HepG2 (cell line): ENCODE data around the gene LIM2. TPM values are rescaled to one million over a fixed set of nuclear protein-coding genes. Genes with fewer than 3 reads are reported as not detected.
A peak's percentile ranks its signal among the peaks of the same experiment; 100 is the strongest.

Source experiments
- ARID3A ChIP-seq: IDR thresholded peaks from 2 replicates; pipeline ENCODE4 v1.6.1; 2012; ENCODE audit warnings: low read depth, low read length, improper control_type of control experiment
- ERF ChIP-seq: IDR thresholded peaks from 2 replicates; pipeline ENCODE4 v1.6.1; 2018; ENCODE audit warnings: missing biosample characterization, missing genetic modification reagents
- HNF1B ChIP-seq: sonication (generic); formaldehyde crosslinking; IDR thresholded peaks from 2 replicates; pipeline ENCODE4 v1.5.1; 2020; ENCODE audit warnings: mild to moderate bottlenecking, moderate library complexity, missing genetic modification reagents
- KDM1A ChIP-seq: IDR thresholded peaks from 2 replicates; pipeline ENCODE4 v1.6.1; 2016; ENCODE audit warnings: missing compliant biosample characterization
- KDM6A ChIP-seq: IDR thresholded peaks from 2 replicates; pipeline ENCODE4 v1.6.1; 2016; ENCODE audit warnings: low read depth
- LCORL ChIP-seq, 2 experiments: fragments of 450-650 bp in 1 of 2; sonication (generic) in 1 of 2; formaldehyde crosslinking in 1 of 2; IDR thresholded peaks; 2 replicates each; pipeline versions ENCODE4 v1.5.0 to v1.6.1; 2017 to 2020; ENCODE audit warnings: antibody characterized with exemption in 1 of 2, missing genetic modification reagents in 1 of 2
- MED1 ChIP-seq: sonication (generic); formaldehyde crosslinking; IDR thresholded peaks from 2 replicates; pipeline ENCODE4 v1.4.0; 2020; ENCODE audit warnings: missing genetic modification reagents
- MIER2 ChIP-seq: IDR thresholded peaks from 2 replicates; pipeline ENCODE4 v1.6.1; 2016; ENCODE audit warnings: missing biosample characterization, missing genetic modification reagents
- NBN ChIP-seq: fragments of 450-650 bp; conservative IDR thresholded peaks from 2 replicates; pipeline ENCODE4 v1.6.1; 2017
- SAP130 ChIP-seq: IDR thresholded peaks from 2 replicates; pipeline ENCODE4 v1.6.1; 2016; ENCODE audit warnings: low read depth
- SP4 ChIP-seq: sonication (generic); formaldehyde crosslinking; IDR thresholded peaks from 2 replicates; pipeline ENCODE4 v1.8.1; 2023; ENCODE audit warnings: mild to moderate bottlenecking, missing genetic modification reagents
- STAG1 ChIP-seq: sonication (generic); formaldehyde crosslinking; IDR thresholded peaks from 2 replicates; pipeline ENCODE4 v1.4.0; 2020; ENCODE audit warnings: missing genetic modification reagents
- TEF ChIP-seq: sonication (generic); formaldehyde crosslinking; IDR thresholded peaks from 2 replicates; pipeline ENCODE4 v1.5.0; 2020; ENCODE audit warnings: missing genetic modification reagents
- THAP9 ChIP-seq: sonication (generic); formaldehyde crosslinking; IDR thresholded peaks from 2 replicates; pipeline ENCODE4; 2020; ENCODE audit warnings: missing genetic modification reagents, mild to moderate bottlenecking, borderline replicate concordance
- XBP1 ChIP-seq: sonication (generic); formaldehyde crosslinking; IDR thresholded peaks from 2 replicates; pipeline ENCODE4 v1.5.0; 2020; ENCODE audit warnings: missing genetic modification reagents
- XRCC5 ChIP-seq: fragments of 200-400 bp; formaldehyde crosslinking; optimal IDR thresholded peaks from 2 replicates; pipeline ENCODE3; 2017; ENCODE audit warnings: mild to moderate bottlenecking, low read length
- ZBTB38 ChIP-seq: sonication (generic); formaldehyde crosslinking; IDR thresholded peaks from 2 replicates; pipeline ENCODE4 v1.5.1; 2020; ENCODE audit warnings: mild to moderate bottlenecking, missing genetic modification reagents
- ZBTB42 ChIP-seq: sonication (generic); formaldehyde crosslinking; IDR thresholded peaks from 2 replicates; pipeline ENCODE4 v1.5.0; 2020; ENCODE audit warnings: mild to moderate bottlenecking, missing genetic modification reagents
- ZGPAT ChIP-seq: IDR thresholded peaks from 2 replicates; pipeline ENCODE4 v1.6.1; 2016; ENCODE audit warnings: mild to moderate bottlenecking
- ZNF263 ChIP-seq: sonication (generic); formaldehyde crosslinking; IDR thresholded peaks from 2 replicates; pipeline ENCODE4 v1.4.0; 2020; ENCODE audit warnings: missing genetic modification reagents
- ZNF572 ChIP-seq: sonication (generic); formaldehyde crosslinking; IDR thresholded peaks from 2 replicates; pipeline ENCODE4 v1.5.1; 2020; ENCODE audit warnings: mild to moderate bottlenecking, missing genetic modification reagents
- ZNF746 ChIP-seq: sonication (generic); formaldehyde crosslinking; IDR thresholded peaks from 2 replicates; pipeline ENCODE4 v1.8.0; 2022; ENCODE audit warnings: mild to moderate bottlenecking, missing genetic modification reagents
- ZNF768 ChIP-seq: sonication (generic); formaldehyde crosslinking; IDR thresholded peaks from 2 replicates; pipeline ENCODE4 v1.4.0; 2020; ENCODE audit warnings: missing genetic modification reagents
- polyA plus RNA-seq, 8 experiments: library from polyadenylated mRNA; depleted of rRNA in 3 of 8; stranded (reverse) in 7 of 8; unstranded in 1 of 8; fragments of >200 nt; fragmentation: Illumina TruSeq in 4 of 8; extraction: Trizol in 4 of 8; gene quantifications; 2 replicates each; pipeline versions ENCODE4 v1.2.1 to v1.2.3, GENCODE V29; 2011 to 2016; ENCODE audit warnings: low read depth in 4 of 8, missing spikeins in 1 of 8, mixed read lengths in 1 of 8; ENCODE audit not compliant: insufficient read depth in 1 of 8
- total RNA-seq, 5 experiments: library from RNA; depleted of rRNA; stranded (reverse); fragments of >200 nt; fragmentation: Illumina TruSeq; extraction: Trizol; gene quantifications; 2 replicates each; pipeline ENCODE4 v1.2.3, GENCODE V29; 2016; ENCODE audit warnings: low read depth in 1 of 5

LIM2 gene
- total and polyA plus RNA-seq, 2 of the 13 experiments (the other 11 are each of a cell fraction or from before 2014, with no cell fraction given): 1.3 TPM; not detected in 1

GRCh38 chr19:51407511-51408131 lies 19.8 kb upstream of the LIM2 start (continued):
- TF ChIP-seq ZBTB38 (CRISPR knock-in tag) (no peak), LCORL (IDR thresholded peaks at IDR 0.05) (no peak), LCORL (CRISPR knock-in tag; IDR thresholded peaks at IDR 0.05) (no peak), ZNF263 (peak; percentile 47; the same call in 1 of the 2 replicates), ZBTB42 (no peak), HNF1B (peak; percentile 56; the same call in 1 of the 2 replicates), XBP1 (CRISPR knock-in tag) (no peak), SAP130 (CRISPR knock-in tag) (peak; percentile 49; the same call in 1 of the 2 replicates), KDM1A (0 out of 2 replicates have a peak, but pooled peaks have one; percentile 30), KDM6A (no peak), ZNF768 (peak; percentile 52; the same call in 1 of the 2 replicates), ARID3A (0 out of 2 replicates have a peak, but pooled peaks have one; percentile 19), MIER2 (CRISPR knock-in tag) (0 out of 2 replicates have a peak, but pooled peaks have one; percentile 48), ZNF572 (CRISPR knock-in tag) (0 out of 2 replicates have a peak, but pooled peaks have one; percentile 24), SP4 (peak; percentile 40; the same call in 1 of the 2 replicates), ZGPAT (CRISPR knock-in tag) (0 out of 2 replicates have a peak, but pooled peaks have one; percentile 21), NBN (no peak), THAP9 (CRISPR knock-in tag) (no peak), MED1 (CRISPR knock-in tag) (peak; percentile 35), XRCC5 (peak; percentile 45), ZNF746 (CRISPR knock-in tag) (no peak), STAG1 (peak; percentile 93), TEF (0 out of 2 replicates have a peak, but pooled peaks have one; percentile 34), ERF (CRISPR knock-in tag) (0 out of 2 replicates have a peak, but pooled peaks have one; percentile 45)
